ENCODE results near the gene CUL1.

CUL1 gene

DNA sequence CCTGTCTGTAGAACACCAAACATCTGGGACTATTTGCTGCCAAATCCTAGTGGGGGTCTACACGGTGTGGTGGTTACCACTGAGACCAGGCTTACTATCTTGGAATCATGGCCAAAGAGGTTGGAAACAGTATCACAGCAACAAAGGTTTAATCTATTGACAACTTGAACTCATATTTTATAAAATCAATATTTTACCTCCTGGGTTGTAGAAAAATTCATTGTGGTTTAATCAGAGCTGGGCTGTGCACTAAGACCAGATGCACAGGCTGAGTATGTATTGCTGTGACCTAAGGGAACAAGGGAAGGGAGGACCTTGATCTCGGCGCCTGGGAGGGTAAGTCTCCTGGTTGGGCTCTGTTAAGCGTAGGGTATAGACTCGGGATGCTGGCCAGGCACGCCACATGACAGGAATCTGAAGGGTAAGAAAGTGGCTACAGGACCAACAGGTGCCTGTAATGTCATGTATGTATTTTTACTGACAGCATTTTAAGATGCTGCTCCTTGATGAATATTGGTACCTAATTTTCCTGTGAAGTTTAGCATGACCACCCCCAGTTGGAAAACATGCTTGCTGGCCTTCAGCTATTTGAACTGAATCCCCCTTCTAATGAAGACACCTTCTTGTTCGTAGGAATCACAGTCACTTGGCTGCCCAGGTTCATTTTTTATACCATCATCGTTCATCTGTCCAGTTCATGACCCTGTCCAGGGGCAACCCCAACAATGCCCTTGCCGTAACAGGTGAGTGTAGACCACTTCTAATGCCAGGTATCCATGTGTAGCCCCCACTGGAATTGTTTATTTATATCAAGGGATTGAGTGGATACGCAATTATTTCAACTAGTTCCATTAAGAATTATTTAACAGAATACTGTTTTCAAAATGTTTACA is 105.9 kb downstream of the CUL1 start:
- no peak for DNase-seq (ENCODE audit: low spot score)

DNA sequence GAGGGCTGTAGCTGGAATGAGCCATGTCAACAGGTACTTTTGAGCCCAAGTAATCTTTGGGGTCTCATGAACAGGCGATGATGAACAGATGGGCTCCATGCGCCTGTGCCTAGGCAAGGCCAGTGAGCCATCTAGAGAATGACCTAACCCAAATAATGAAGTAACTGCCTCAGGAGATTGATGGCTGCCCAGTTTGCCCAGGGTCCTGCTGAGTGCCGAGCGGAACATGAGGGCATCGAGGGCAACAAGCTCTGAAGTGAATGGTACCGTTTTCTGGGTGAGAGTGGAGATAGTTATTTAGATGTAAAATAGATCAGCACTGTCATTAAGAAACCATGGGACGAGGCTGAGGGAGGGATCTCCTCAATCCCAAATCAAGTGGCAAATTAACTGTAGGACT is 107.5 kb downstream of the CUL1 start:
- no peak for DNase-seq (ENCODE audit: low spot score)

DNA sequence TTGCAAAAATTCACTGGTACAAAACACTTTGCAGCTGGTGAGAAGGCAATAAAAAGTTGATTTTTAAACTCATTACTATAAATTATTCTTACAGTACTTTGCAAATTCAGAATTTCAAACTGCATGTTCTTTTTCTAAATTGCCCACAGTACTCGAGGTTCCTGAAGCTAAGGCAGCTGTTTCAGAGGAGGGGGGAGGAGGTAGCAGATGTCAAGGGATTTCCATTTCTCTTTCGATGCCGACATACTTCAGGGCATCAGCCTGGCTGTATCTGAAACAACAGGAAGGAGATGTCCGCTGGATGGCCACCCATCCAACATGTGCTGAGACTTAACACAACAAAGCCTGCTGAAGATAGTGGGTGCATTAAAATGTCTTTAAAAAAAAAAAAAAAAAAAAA is 108.7 kb downstream of the CUL1 start:
- DNase-seq (ENCODE audit: low spot score), result no peak

DNA sequence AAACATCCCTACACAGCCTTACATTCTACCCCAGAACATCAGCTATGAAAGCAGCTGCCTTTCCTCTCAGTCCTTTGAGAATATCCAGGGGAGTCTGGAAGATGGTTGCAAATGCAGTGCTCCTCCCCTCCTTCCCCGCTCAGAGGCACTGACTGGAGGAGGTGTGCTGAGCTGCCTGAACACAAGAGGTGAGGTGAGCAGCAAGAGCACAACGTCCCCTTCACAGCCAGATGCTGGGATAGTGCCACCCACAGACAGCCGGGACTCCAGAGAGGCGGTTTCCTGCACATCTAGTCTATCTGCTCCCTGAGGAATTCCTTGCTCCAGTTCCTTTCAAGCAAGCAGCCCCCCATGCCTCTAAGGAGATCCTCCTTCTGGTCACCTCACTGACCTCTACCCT is 111.2 kb downstream of the CUL1 start:
- no peak for DNase-seq (ENCODE audit: low spot score)

DNA sequence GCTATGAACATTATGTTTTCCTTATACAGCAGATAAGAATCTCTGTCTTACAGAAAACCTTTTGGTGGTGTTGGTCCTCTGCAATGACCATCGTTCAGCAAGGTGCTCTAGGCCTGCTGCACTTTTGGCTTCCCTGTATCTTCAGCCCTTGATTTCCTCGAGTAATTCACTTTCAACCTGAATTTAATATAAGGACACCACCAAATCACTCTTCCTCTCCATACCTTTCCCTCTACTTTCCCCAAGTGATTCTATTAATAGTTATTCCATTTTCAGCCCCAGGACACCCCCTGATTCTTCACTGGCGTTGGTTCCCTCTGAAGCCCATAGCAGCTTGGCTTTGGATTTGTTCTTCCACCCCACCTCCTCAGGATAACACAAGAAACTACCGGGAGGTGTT is 113.2 kb downstream of the CUL1 start:
- no peak for DNase-seq (ENCODE audit: low spot score)

DNA sequence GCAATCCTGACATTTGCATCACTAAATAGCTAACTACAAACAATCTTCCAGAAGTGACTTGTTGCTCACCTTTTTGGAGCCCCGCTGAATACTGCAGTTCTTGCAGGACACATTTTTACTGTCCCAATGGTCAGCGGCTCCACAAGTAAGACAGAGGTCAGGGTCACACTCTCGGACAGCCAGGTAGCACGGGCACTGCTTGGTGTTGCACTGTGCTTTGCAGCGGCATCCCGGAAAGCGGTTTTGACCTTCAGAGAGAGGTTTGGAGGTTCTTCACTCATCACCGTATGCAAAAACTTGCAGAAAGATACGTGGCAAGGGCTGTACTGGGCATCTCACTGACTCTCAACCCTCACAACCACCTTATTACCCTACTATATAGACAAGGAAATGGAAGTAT is 115.2 kb downstream of the CUL1 start:
- DNase-seq (ENCODE audit: low spot score), result no peak

DNA sequence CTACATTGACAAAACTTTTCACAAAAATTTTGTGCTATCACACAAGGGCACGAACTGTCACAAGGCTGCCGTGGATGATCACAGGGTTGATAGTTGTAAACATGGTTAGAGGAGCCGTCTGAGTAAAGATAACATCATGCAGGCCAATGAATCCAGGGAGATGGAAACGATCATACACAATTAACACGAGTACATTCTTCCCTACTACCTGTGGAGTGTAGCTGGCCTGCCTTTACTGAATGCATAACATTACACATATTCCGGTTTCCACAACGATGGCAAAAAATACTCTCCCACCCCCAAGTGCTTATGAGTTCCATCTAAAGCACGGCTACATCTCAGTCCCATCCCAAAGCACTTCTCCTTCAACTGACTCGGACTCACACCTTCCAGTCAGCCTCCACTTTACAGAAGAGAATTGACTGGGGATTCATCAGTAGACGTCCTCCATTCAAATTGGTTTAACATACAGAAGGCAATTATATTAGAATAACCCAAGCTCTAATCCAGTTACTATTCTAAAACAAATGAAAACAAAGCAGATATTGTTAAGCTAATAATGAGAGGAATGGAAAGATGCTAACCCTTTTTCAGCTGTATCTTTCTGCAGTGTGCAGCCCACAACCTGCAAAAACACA is 116.3 kb downstream of the CUL1 start:
- DNase-seq (ENCODE audit: low spot score), result no peak

DNA sequence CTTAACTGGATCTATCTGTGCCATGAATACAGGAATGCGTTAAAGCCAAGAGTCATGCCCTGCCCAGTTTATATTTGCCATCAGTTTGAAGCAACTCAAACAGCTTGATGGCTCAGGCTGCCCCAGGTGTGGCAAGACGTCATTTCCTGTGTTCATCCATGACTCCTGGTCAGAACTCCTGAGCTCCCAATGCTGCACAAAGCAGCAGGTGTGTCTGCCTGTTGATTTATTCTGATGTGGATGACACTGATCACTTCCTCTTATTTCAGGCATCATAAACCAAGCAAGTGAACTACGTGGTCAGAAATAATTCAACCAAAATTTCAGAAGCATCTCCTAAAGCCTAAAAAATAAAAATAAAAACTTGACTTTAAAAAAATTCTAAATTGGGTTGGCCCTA is 116.9 kb downstream of the CUL1 start:
- no peak for DNase-seq (ENCODE audit: low spot score)

DNA sequence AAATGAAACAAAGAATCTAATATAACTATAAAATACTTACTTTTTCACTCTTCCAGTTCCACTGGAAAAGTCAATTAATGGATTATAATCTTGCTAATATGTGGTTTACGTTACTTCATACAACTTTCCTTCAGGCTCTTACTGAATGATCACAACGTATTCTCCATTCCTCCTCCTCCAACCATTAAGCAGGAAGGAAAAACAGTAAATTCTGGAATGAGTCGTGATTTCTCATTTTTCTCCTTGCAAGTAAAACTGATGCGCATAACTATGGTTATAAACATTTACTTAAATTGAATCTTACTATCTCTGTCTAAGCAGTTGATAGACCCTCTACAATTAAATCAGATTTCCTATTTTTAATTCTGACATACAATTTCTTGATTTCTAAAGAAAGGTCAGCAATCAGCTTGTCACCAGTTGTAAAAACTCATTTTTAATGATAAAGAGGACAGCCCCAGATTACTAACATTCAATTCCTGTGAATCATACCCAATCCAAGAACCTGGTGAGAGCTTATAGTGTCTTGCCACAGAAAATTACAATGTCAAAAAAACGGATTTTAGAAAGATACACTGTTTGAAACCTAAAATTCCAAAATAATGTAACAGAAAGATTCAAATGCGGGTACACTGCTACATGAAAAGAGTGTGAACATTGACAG is 121.1 kb downstream of the CUL1 start:
- no peak for DNase-seq (ENCODE audit: low spot score)

DNA sequence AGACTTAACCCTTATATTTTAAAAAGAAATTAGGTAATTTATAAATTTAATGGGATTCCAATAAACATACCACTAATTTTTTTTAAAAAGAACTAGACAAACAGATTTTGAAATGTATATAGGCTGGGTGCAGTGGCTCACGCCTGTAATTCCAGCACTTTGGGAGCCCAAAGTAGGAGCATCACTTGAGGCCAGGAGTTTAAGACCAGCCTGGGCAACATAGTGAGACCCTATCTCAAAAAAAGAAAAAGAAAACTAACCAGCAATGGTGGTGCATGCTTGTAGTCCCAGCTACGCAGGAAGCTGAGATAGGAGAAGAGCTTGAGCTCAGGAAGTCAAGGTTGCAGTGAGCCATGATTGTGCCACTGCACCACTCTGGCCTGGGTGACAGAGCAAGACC is 122.7 kb downstream of the CUL1 start:
- DNase-seq (ENCODE audit: low spot score), result no peak

DNA sequence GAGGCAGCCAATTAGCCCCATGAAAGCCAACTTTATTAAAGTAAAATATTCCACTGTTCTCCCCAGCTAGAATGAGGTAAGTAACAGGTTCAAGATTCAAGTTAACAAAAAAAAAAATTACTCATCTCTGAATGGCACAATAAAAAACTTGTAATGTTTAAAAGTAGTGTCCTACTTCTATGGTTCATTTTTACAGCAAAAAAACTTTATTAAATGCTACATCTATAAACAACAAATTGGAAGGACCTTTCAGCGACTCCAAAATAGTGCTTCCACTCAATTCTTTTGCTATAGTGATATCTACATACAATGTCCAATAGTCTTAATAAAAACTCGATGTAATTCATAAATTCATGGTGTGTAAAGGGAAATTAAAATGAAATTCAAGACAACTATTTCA is 126.2 kb downstream of the CUL1 start:
- no peak for DNase-seq (ENCODE audit: low spot score)

DNA sequence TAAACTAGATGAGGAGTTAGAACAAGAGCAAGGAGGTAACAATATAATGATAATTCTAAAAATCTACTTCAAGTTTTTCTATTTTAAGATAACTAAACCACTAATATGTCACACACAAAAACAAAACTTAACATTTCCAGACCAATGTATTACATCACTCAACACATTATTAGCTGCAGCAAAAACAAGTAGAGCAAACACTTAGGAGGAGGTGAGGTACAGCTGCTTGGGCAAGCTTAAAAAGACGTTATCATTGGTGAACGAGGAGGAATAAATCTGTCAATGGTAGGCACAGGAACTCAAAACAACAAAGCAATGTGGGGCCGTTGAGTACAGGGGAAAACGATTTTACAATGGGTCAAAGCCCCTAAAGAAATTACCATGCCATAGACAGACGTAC is 126.6 kb downstream of the CUL1 start:
- DNase-seq (ENCODE audit: low spot score), result no peak

DNA sequence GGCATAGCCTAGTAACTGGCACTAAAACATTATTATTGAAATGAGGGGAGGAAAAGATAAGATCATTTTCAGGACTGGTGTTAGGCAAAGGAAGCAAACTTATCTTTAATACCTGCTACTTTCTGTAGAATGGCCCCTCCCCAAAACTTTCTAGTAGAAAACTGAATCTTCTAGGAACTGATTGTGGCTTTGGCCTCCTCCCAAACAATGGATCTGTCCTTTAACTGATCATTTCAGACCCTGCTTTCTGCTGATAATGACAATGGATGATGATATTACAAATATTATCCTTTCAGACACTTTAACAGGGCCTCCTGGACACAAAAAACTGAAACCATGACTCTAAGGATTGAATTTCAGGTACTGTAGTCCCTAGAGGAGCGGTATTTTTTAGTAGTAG is 130.3 kb downstream of the CUL1 start:
- no peak for DNase-seq (ENCODE audit: low spot score)

DNA sequence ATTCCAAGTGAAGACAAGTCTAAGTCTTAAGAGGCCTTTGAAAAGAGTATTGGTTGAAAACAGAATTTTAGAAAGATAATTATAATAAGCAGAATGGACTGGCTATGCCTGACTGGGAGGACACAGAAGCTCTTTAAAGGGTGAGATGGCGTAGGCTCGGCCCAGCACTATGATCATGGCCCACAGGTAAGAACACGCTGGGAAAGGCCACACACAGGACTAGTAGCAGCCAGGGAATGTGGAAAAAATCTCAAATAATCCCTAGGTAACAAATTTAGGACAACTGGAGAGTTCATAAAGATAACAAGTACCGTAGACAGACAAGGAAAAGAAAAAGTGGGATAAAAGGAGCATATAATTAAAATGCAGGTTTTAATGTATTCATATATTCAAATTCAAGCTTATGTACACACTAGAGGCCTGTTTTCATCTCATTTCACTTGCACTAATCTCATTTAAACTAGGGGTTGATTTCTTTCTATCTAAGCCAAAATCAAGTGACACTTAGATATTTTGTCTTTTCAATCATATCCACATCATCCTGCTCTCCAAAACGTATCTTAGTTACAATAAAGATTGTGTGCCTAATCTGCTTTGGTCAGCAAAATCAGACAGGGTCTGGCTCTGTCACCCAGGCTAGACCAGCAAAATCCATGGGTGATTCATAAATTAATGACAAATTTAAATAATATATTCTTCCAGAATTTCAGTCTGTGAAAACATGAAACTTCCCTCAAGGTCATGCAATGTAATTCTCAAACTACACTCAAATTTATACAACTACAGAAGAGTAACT is 132.4 kb downstream of the CUL1 start:
- no peak for DNase-seq (ENCODE audit: low spot score)

DNA sequence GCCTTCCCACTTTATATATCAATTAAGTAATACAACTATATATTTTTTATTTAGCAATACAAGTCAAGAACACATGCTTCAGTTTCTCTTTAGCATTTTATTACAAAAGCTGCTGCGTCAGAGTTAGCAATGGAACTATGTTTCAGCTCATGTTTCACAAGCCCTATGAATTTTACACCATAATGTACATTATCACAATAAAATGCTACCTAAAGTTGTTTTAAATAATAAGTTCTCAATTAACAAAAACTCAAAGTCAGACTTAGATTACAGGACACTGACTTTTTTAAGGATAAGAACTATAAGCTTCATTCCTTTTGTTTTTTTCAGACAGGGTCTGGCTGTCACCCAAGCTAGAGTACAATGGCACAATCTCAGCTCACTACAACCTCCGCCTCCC is 133.1 kb downstream of the CUL1 start:
- no peak for DNase-seq (ENCODE audit: low spot score)

DNA sequence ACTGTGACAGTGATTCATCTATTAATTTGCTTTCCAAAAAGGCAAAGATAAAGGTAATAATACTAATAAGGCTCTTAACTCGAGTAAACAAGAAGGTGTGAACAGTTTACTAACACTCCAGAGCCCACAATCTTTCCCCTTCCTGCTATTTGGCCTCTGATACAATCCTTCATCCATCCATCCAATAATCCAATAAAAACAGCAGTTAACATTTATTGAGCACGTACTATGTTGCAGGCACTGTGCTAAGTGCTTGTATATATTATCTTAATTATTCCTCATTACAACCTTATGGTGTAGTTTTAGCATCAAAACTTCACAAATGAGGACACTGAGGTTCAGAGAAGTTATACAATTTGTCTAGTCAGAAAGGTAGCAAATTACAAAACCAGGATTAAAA is 135.9 kb downstream of the CUL1 start:
- no peak for DNase-seq (ENCODE audit: low spot score)

DNA sequence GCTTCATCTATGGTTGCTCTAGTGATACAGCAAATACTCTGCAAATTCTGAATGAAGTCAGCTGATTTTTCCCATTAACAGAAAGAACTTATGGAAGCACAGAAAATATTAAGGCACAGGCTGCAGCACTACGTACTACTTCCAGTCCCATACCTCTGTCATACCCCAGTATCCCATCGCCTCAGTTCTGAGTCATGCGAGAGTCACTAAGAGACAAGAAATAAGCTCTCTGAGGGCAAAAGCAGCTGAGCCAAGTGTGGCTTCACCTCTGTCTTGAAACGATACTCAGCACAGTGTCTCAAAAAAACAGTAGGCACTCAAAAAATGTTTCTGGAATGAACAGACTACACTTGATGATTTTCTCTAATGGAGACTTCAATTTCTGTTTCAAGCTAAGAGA is 137.2 kb downstream of the CUL1 start:
- no peak for DNase-seq (ENCODE audit: low spot score)

DNA sequence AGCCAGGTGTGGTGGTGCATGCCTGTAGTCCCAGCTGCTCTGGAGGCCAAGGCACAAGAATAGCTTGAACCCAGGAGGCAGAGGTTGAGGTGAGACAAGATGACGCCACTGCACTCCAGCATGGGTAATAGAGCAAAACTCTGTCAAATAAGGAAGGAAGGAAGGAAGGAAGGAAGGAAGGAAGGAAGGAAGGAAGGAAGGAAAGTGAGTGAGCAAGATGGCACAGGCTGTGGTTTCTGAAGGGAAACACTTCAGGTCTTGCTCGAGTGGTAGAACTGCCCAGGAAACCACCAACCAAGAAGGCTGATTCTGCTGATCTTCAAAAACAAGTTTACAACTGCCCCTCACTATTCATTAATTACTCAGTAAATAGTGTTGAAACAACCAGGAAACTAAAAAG is 140.2 kb downstream of the CUL1 start:
- peak; percentile 42 for DNase-seq (ENCODE audit: low spot score)

DNA sequence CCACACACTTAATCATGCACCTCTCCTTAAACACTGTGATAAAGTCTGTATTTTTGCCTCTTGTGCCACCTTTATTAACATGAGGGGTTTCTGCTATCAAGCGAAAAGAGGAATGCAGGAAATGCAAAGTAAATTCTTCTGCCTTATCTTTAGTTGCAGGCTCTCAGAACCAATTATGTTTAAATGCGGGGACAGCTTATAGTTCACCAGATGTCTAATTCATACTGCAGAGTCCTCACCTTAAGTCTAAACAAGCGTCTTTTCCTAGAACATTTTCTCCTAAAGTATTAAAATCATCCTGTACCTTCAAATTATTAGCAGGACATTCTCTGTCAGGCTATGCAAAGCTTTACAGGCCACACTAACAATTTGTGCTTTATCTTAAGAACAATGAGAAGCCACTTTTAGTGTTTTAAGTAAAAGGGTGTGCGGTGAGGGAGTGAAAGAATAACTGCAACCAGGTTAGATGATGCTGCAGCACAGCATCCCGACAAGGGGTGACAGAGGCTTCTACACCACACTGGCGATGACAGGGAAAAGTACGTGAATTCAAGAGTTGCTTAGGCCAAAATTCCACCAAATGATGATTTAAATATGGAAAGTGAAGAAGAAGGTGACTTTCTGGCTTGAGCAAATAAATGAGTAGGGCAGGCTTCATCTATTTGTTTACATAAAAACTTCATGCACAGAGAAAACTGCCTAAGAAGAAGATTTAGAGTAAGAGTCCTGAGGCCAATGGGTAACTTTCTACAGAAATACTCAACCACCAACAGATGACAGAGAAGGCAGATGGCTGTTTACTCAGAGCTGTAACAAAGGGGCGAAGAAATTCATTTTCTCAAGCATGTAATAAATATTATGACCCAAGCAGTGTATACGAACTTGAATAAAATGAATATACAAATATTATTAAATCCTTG is 149.4 kb downstream of the CUL1 start:
- DNase-seq (ENCODE audit: low spot score), result no peak

DNA sequence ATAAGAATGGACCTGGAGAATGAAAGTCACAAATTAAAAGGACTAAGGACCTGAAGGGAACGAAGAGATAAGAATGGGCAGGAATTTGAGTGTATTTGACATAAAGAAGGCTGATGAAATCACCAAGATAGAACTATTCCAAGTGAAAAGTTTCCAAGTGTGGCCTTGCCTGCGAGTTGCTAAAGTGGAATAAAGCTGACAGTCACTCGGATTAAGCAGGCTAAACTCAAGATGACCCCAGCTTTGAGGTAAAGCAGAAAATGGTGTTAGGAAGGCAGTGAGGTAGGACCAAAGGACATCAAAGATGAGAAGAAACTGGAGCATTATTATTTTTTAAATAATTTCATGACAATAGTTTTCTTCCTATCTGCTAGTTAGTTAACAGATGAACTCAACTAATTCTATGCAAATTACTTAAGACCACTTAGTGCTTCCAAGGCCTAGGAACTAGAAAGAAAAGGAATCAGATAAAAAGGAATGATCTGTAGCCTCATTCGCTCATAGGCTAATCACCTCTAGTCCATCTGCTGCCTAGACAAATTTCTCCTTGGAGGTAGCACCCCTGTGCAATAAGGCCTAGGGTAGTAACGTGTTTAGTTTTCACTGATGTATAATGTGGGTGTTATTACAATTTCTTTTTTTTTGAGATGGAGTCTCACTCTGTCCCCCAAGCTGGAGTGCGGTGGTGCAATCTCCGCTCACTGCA is 150.8 kb downstream of the CUL1 start:
- no peak for DNase-seq (ENCODE audit: low spot score)

DNA sequence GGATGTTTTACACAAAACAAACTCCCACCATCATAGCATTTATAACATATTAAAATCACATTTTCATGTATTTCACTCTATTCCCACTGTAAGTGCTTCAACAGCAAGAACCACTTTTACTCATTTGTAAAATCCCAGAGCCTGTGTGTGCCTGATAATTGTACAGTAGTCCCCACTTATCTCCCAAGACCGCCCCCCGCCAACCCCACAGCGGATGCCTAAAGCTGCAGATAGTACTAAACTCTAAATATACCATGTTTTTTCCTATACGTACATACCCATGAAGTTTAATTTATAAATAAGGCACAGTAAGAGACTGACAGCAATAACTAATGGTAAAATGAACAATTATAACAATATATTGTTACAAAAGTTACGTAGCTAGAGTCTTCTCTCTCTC is 151.9 kb downstream of the CUL1 start:
- DNase-seq (ENCODE audit: low spot score), result no peak
